HG03558 (cell line): ENCODE results near the gene TSPAN32.
"Not testable (repeated sequence)": the region's sequence is repeated elsewhere in the genome, so short reads cannot be mapped to it uniquely, and the experiment has no call there.

ENCODE experiments used
- ATAC-seq: cut with Tn5 transposase; IDR thresholded peaks from one replicate; pipeline ENCODE4 v1.9.1; 2021; ENCODE audit warnings: moderate number of reproducible peaks; ENCODE audit not compliant: unreplicated experiment; ENCODE audit errors: extremely low read depth

Gene TSPAN32

GRCh38 chr11:2280208-2280607, 21.6 kb upstream of the TSPAN32 start:
- ATAC-seq: no peak

GRCh38 chr11:2286350-2286749, 15.5 kb upstream of the TSPAN32 start:
- ATAC-seq: not testable (repeated sequence)

GRCh38 chr11:2287091-2287490, 14.7 kb upstream of the TSPAN32 start:
- no peak for ATAC-seq

GRCh38 chr11:2289350-2289749, 12.5 kb upstream of the TSPAN32 start:
- ATAC-seq: no peak

- no peak for ATAC-seq
Observed at GRCh38 chr11:2289859-2290258, 12.0 kb upstream of the TSPAN32 start.

- ATAC-seq: no peak
Observed at GRCh38 chr11:2290351-2290841, 11.4 kb upstream of the TSPAN32 start.

- ATAC-seq: no peak
Observed at GRCh38 chr11:2293531-2293971, 8.3 kb upstream of the TSPAN32 start.

- ATAC-seq: no peak
Observed at GRCh38 chr11:2293984-2294925, 7.6 kb upstream of the TSPAN32 start.

- ATAC-seq: no peak
Observed at GRCh38 chr11:2294926-2295290, 6.9 kb upstream of the TSPAN32 start.

GRCh38 chr11:2295971-2296912, 5.6 kb upstream of the TSPAN32 start:
- ATAC-seq: no peak

- no peak for ATAC-seq
Observed at GRCh38 chr11:2296913-2297622, 4.7 kb upstream of the TSPAN32 start.

- no peak for ATAC-seq
Observed at GRCh38 chr11:2297623-2298030, 4.2 kb upstream of the TSPAN32 start.

- no peak for ATAC-seq
Observed at GRCh38 chr11:2298131-2298794, 3.5 kb upstream of the TSPAN32 start.

GRCh38 chr11:2298795-2299761, 2.7 kb upstream of the TSPAN32 start:
- ATAC-seq: no peak

- no peak for ATAC-seq
Observed at GRCh38 chr11:2299773-2300172, 2.0 kb upstream of the TSPAN32 start.

- ATAC-seq: no peak
Observed at GRCh38 chr11:2300290-2300935, 1.4 kb upstream of the TSPAN32 start.

- ATAC-seq: no peak
Observed at GRCh38 chr11:2300936-2301630, 730 bp upstream of the TSPAN32 start.
